GM12878 (cell line): Measurements from ENCODE around the gene ARL4C. TPM values are rescaled to one million over a fixed set of nuclear protein-coding genes. Genes with fewer than 3 reads are reported as not detected.

Experiments
- ATAC-seq: fragments of 200-7000 bp; cut with Tn5 transposase; 3 replicates; pipeline ENCODE4 v1.9.1; 2020; ENCODE audit warnings: mild to moderate bottlenecking, moderate library complexity
- BruUV-seq: library from RNA; stranded (reverse); fragments of 400-500 nt; replicated peaks from 2 replicates; lab custom pipeline; 2021; lab: Mats Ljungman, UMichigan
- CTCF ChIA-PET: fragments of 300-600 bp; sonication (Branson Sonifier 250); formaldehyde crosslinking; extraction: SDS; loops from one replicate; lab custom pipeline; 2021; ENCODE audit warnings: inconsistent platforms; lab: Yijun Ruan, JAX
- POLR2A ChIA-PET: fragments of 350-600 bp; formaldehyde crosslinking; extraction: SDS; loops from one replicate; lab custom pipeline; 2021; ENCODE audit warnings: inconsistent platforms; lab: Charles Lee
- RAD21 ChIA-PET: fragments of 300-600 bp; sonication (Branson Sonifier 250); formaldehyde crosslinking; loops from one replicate; lab custom pipeline; 2023; ENCODE audit warnings: antibody characterized with exemption; ENCODE audit not compliant: unreplicated experiment; lab: Charles Lee
- SMC1A ChIA-PET: fragments of 300-600 bp; sonication (Branson Sonifier 250); formaldehyde crosslinking; loops from one replicate; lab custom pipeline; 2023; ENCODE audit not compliant: unreplicated experiment, uncharacterized antibody; lab: Charles Lee
- DNase-seq: peaks from one replicate; pipeline ENCODE4 v3.0.0-alpha.2; 2011; ENCODE audit warnings: low read depth, low spot score
- FAIRE-seq: peaks from 3 replicates; lab custom pipeline; 2011; peaks lifted over from hg19 to GRCh38; lab: Jason Lieb, UNC
- H2AFZ ChIP-seq: 2 replicates; pipeline ENCODE4 v1.6.0; 2011; ENCODE audit warnings: low read depth, low read length, control low read depth; ENCODE audit not compliant: control insufficient read depth
- H3K27ac ChIP-seq: 2 replicates; pipeline ENCODE4 v1.5.1; 2011; ENCODE audit warnings: control low read depth; ENCODE audit not compliant: control insufficient read depth, insufficient read depth
- H3K27me3 ChIP-seq, 2 experiments: replicated peaks in 1 of 2; 2 replicates each; pipeline versions ENCODE4 v1.6.0 to v1.6.1; 2011; ENCODE audit warnings: low read length in 1 of 2; ENCODE audit not compliant: control insufficient read depth in 2 of 2, insufficient read depth in 2 of 2
- H3K36me3 ChIP-seq, 2 experiments: 2 replicates each; pipeline ENCODE4 v1.5.1; 2011; ENCODE audit warnings: low read length in 1 of 2; ENCODE audit not compliant: control insufficient read depth in 2 of 2, insufficient read depth in 2 of 2
- H3K4me1 ChIP-seq: 2 replicates; pipeline ENCODE4 v1.6.1; 2011; ENCODE audit warnings: mild to moderate bottlenecking, low read length, moderate library complexity, mixed read lengths; ENCODE audit not compliant: control insufficient read depth, insufficient read depth
- H3K4me2 ChIP-seq: 2 replicates; pipeline ENCODE4 v1.6.0; 2011; ENCODE audit warnings: control low read depth; ENCODE audit not compliant: control insufficient read depth, insufficient read depth
- H3K4me3 ChIP-seq: fragments of 200-600 bp; sonication (generic); 2 replicates; pipeline ENCODE4 v1.5.1; 2016
- H3K79me2 ChIP-seq: 2 replicates; pipeline ENCODE4 v1.6.0; 2011; ENCODE audit warnings: low read length; ENCODE audit not compliant: control insufficient read depth, insufficient read depth
- H3K9ac ChIP-seq: 2 replicates; pipeline ENCODE4 v1.8.0; 2011; ENCODE audit warnings: low read length, control low read depth, mixed read lengths; ENCODE audit not compliant: control insufficient read depth, insufficient read depth
- H3K9me3 ChIP-seq: replicated peaks from 3 replicates; pipeline ENCODE4 v1.5.1; 2011; ENCODE audit warnings: mild to moderate bottlenecking, low read length; ENCODE audit not compliant: control insufficient read depth, insufficient read depth
- H4K20me1 ChIP-seq: 2 replicates; pipeline ENCODE4 v1.6.0; 2011; ENCODE audit not compliant: control insufficient read depth, insufficient read depth
- ATF7 ChIP-seq: fragments of 450-650 bp; IDR thresholded peaks from 2 replicates; pipeline ENCODE4 v1.6.1; 2016; ENCODE audit warnings: low read depth, mild to moderate bottlenecking
- EZH2 ChIP-seq: IDR thresholded peaks from 2 replicates; pipeline ENCODE4 v1.6.1; 2012; ENCODE audit warnings: low read depth, mild to moderate bottlenecking, control low read depth, inconsistent platforms, low read length, borderline replicate concordance; ENCODE audit not compliant: control insufficient read depth
- FOS ChIP-seq: IDR thresholded peaks from 3 replicates; pipeline ENCODE4 v1.6.1; 2011; ENCODE audit warnings: borderline replicate concordance; ENCODE audit not compliant: insufficient read length; ENCODE audit errors: extremely low read depth
- KDM1A ChIP-seq: fragments of 200-600 bp; sonication (generic); IDR thresholded peaks from 2 replicates; pipeline ENCODE4 v1.6.1; 2016; ENCODE audit warnings: borderline replicate concordance
- MYC ChIP-seq: IDR thresholded peaks from 2 replicates; pipeline ENCODE4 v1.6.1; 2011; ENCODE audit warnings: mild to moderate bottlenecking, low read length, moderate library complexity, inconsistent platforms; ENCODE audit not compliant: insufficient read depth, insufficient replicate concordance, insufficient read length, severe bottlenecking
- NFXL1 ChIP-seq: fragments of 450-650 bp; IDR thresholded peaks from 2 replicates; pipeline ENCODE4 v1.6.1; 2017; ENCODE audit warnings: antibody characterized with exemption, mild to moderate bottlenecking, borderline replicate concordance
- POU2F2 ChIP-seq: IDR thresholded peaks from 3 replicates; pipeline ENCODE4 v1.6.1; 2011; ENCODE audit warnings: low read depth, mild to moderate bottlenecking, low read length, borderline replicate concordance
- RAD51 ChIP-seq: fragments of 450-650 bp; IDR thresholded peaks from 2 replicates; pipeline ENCODE4 v1.6.1; 2016; ENCODE audit warnings: moderate library complexity, mild to moderate bottlenecking, inconsistent platforms
- SMARCA5 ChIP-seq: fragments of 450-650 bp; IDR thresholded peaks from 2 replicates; pipeline ENCODE4 v1.6.1; 2017; ENCODE audit warnings: mild to moderate bottlenecking
- SUZ12 ChIP-seq: fragments of 200-600 bp; sonication (generic); IDR thresholded peaks from one replicate; pipeline ENCODE4 v1.6.1; 2018; ENCODE audit warnings: antibody characterized with exemption, mild to moderate bottlenecking; ENCODE audit not compliant: unreplicated experiment
- TBL1XR1 ChIP-seq: IDR thresholded peaks from 2 replicates; pipeline ENCODE4 v1.6.1; 2012; ENCODE audit warnings: low read depth, low read length, improper control_type of control experiment
- TCF3 ChIP-seq: IDR thresholded peaks from 2 replicates; pipeline ENCODE4 v1.6.1; 2012; ENCODE audit warnings: low read depth, mild to moderate bottlenecking, low read length, borderline replicate concordance; ENCODE audit not compliant: insufficient read depth
- WGBS: methylation state at CpG from one replicate; pipeline ENCODE4 v1.1.6; 2016; ENCODE audit warnings: low lambda C conversion rate; ENCODE audit not compliant: insufficient replicate concordance, insufficient coverage; ENCODE audit errors: missing lambda C conversion rate; 5-methylcytosine and 5-hydroxymethylcytosine counted together
- in situ Hi-C: fragments of 300-500 bp; cut with MboI; formaldehyde crosslinking; loops from 9 replicates; pipeline ENCODE4 v1.14.3; 2018; ENCODE audit warnings: mixed read lengths
- intact Hi-C: fragments of 100-400 bp; cut with micrococcal nuclease; formaldehyde crosslinking; loops from one replicate; pipeline ENCODE4 v1.14.2; 2022; ENCODE audit not compliant: unreplicated experiment
- polyA plus RNA-seq, 11 experiments: library from polyadenylated mRNA; depleted of rRNA in 4 of 11; unstranded in 6 of 11; stranded (reverse) in 5 of 11; fragments of >200 nt; fragmentation: Nextera tagmentation in 4 of 11; fragmentation: Illumina TruSeq in 1 of 11; extraction: Ambion mirVana in 4 of 11; extraction: Trizol in 1 of 11; gene quantifications; 1 replicate in 1 of 11; 2 replicates in 10 of 11; pipeline versions ENCODE4 v1.2.1 to v1.2.3, GENCODE V29; 2011 to 2016; ENCODE audit warnings: inconsistent platforms in 2 of 11, missing spikeins in 2 of 11, low read depth in 1 of 11
- total RNA-seq, 4 experiments: library from RNA; depleted of rRNA in 3 of 4; stranded (reverse); fragments of >200 nt in 3 of 4; fragmentation: Illumina TruSeq in 1 of 4; extraction: Trizol in 1 of 4; gene quantifications; 2 replicates each; pipeline versions ENCODE4 v1.2.1 to v1.2.3, GENCODE V29; 2013 to 2021
- TF ChIP-seq, protein P1 (sequence below): fragments of 450-650 bp; IDR thresholded peaks from 2 replicates; pipeline ENCODE4 v1.6.1; 2016; ENCODE audit warnings: mild to moderate bottlenecking
- TF ChIP-seq, protein P2 (sequence below): IDR thresholded peaks from 2 replicates; pipeline ENCODE4 v1.6.1; 2012; ENCODE audit warnings: low read depth, low read length, improper control_type of control experiment

ARL4C gene
- total and polyA plus RNA-seq, 10 of the 15 experiments (the other 5 are each of a cell fraction or from before 2014, with no cell fraction given) = 0.03 to 0.72 (median 0.06) TPM; not detected in 4

DNA sequence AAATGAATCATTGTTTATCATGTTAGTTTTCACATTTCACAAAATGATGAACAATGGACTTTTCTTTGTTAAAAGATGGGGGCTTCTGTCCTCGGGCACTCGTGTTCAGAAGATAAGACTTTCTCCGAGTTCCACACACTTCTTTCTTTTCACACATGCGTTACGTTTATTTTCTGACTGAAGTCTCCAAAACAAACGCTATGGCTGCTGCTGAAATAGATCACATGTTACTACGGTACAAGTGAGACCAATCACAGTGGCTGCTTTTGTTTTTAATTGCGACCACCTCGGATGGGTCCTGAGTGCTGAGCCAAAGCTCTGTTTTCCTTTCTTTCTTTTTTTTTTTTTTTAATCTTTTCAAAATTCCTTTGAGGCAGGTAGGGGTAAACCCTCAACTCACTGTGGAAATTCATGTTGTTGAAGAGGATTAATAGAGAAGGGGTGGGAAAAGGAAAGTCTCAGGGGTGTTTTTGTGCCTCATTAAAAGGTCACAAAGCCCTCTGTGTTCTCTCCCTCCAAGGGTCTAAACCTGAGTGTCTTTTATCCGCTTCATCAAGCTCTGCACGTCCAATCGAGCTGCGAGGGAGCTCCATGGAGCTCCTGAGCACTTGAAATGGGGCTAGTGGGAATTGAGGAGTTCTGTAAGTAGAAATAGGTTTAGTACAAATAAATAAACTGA, 48.2 kb downstream of the ARL4C start:
- ChIA-PET SMC1A (no interaction called here), RAD21 (no interaction called here), CTCF (no interaction called here), POLR2A (no interaction called here)
- TF ChIP-seq, protein P1, sequence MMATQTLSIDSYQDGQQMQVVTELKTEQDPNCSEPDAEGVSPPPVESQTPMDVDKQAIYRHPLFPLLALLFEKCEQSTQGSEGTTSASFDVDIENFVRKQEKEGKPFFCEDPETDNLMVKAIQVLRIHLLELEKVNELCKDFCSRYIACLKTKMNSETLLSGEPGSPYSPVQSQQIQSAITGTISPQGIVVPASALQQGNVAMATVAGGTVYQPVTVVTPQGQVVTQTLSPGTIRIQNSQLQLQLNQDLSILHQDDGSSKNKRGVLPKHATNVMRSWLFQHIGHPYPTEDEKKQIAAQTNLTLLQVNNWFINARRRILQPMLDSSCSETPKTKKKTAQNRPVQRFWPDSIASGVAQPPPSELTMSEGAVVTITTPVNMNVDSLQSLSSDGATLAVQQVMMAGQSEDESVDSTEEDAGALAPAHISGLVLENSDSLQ = no peak
- TF ChIP-seq EZH2 (no peak), RAD51 (no peak), NFXL1 (no peak)
- in situ Hi-C loops (no loop called here), intact Hi-C loops (loop anchor here (5.0 kb wide), 1 partner anchor 156 kb away; no protein-coding TSS in a partner anchor)
- Histone ChIP-seq H2AFZ (no peak overlapping the region), H3K9ac (no peak overlapping the region), H3K79me2 (no peaks in the 10 kb centered on the region), H3K9me3 (no peaks in the 10 kb centered on the region), H3K4me3 (no peak overlapping the region), H3K27me3 (no peaks in the 10 kb centered on the region), H3K4me1 (peaks cover 14% of the 10 kb centered on the region), H3K36me3 (no peaks in the 10 kb centered on the region), H3K4me2 (no peak overlapping the region), H3K27ac (no peak overlapping the region), H4K20me1 (no peaks in the 10 kb centered on the region)
- ATAC-seq = no peak
- BruUV-seq = no TSS peak
- DNase-seq = no peak
- FAIRE-seq = no peak
- 67% methylated on average over 13 of the region's 13 CpGs for WGBS

DNA sequence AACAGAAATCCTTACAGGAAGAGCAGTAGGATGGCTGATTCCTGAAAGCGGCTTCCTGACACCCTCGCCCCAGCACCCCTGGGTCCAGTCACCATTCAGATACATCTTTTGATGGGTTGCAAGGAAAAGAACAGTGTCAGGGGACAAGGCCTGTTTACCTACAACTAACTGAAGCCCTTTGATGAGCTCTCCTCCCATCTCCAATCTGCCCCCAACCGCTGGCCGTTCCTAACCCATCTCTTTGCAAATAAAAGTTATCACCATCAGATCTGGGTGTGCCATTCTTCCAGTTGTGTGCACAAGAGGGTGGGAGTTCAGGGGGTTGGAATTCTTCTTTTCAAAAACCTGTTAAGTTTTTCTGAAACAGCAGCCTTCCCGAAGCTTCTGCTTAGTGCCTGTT, 48.9 kb downstream of the ARL4C start:
- Histone ChIP-seq H4K20me1 (no peaks in the 10 kb centered on the region), H3K4me2 (no peak overlapping the region), H3K9ac (no peak overlapping the region), H3K27ac (no peak overlapping the region), H3K36me3 (no peaks in the 10 kb centered on the region), H3K4me1 (peaks cover 14% of the 10 kb centered on the region), H2AFZ (no peak overlapping the region), H3K9me3 (no peaks in the 10 kb centered on the region), H3K4me3 (no peak overlapping the region), H3K27me3 (no peaks in the 10 kb centered on the region), H3K79me2 (no peaks in the 10 kb centered on the region)
- ChIA-PET SMC1A (no interaction called here), RAD21 (no interaction called here), POLR2A (no interaction called here), CTCF (no interaction called here)
- WGBS = 84% methylated on average over 4 of the region's 5 CpGs
- BruUV-seq = no TSS peak
- FAIRE-seq (no peak), ATAC-seq (no peak), DNase-seq (no peak)
- intact Hi-C loops (loop anchor here (2.0 to 5.0 kb wide), 2 partner anchors 41 to 156 kb away; no protein-coding TSS in a partner anchor), in situ Hi-C loops (no loop called here)
- TF ChIP-seq FOS (no peak), KDM1A (no peak), SMARCA5 (no peak), SUZ12 (no peak), POU2F2 (no peak), ATF7 (no peak), TBL1XR1 (no peak), MYC (no peak), TCF3 (no peak)
- TF ChIP-seq, protein P2, sequence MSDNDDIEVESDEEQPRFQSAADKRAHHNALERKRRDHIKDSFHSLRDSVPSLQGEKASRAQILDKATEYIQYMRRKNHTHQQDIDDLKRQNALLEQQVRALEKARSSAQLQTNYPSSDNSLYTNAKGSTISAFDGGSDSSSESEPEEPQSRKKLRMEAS = no peak
